Suppressor macrophage (primary cell): ENCODE results near the gene JAK2.
A peak's percentile ranks its signal among the peaks of the same experiment; 100 is the strongest.

ENCODE experiments used
- DNase-seq, 4 experiments: peaks; one replicate each; pipeline ENCODE4 v3.0.0-alpha.2; 2020 to 2022
- total RNA-seq, 17 experiments: gene quantifications; one replicate each; lab custom pipeline; 2026; ENCODE audit warnings: mixed read lengths in 6 of 17, inconsistent platforms in 3 of 17; lab: John Stamatoyannopoulos, UW

The JAK2 gene
- total RNA-seq, result 38.2 to 487 (median 107) reads per million in 17 experiments

- DNase-seq, result peak; percentile 92 to 96 (median 96)
Observed at GRCh38 chr9:4984621-4985385, at the start of gene JAK2. Gene JAK2 (plus strand): TSS chr9:4985272. CDS start chr9:5021988, 36,716 bp downstream.

DNA sequence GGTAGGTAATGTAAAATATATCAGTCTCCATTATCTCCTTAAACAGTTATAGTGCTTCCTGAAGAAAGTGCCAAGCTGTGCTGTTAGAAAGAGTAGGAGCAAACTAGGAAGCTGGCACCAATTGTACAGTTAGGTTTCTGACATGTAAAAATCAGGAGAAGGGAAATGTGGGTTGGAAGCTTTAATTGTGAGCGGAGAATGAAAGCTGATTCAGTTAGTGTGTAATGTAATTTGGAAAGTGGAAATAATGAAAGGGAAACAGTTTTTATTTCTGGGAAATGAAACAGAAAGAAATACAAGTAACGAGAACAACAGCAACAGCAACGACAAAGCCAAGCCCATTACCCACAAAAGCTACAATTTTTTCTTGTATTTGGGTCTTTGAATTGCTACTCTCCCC, 48.8 kb upstream of the JAK2 start:
- peak in 2 of 4 experiments; percentile 14 to 24 for DNase-seq

- peak; percentile 36 to 61 (median 57) for DNase-seq
Observed at GRCh38 chr9:4936823-4937222, 48.2 kb upstream of the JAK2 start.

- peak in 3 of 4 experiments; percentile 27 to 31 (median 28) for DNase-seq
Observed at GRCh38 chr9:4937446-4937845, 47.6 kb upstream of the JAK2 start.

DNA sequence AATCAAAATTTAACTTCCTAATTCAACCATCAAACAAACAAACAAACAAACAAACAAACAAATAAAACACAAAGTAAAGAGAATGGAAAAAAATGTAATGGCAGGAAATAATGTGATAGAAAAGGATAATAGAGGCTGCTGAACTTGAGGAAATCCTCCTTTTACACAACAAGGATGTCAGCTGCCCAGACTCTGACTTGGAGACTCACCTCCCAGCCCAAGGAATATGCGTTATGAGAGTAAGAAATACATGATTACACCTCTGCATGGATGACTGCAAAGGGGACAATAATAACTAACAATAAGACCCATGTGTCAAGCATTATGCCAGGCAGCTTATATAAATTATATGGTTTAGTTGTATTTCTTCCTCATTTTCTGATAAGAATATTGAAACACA, 46.6 kb upstream of the JAK2 start:
- peak in 1 of 4 experiments; percentile 20 for DNase-seq

DNA sequence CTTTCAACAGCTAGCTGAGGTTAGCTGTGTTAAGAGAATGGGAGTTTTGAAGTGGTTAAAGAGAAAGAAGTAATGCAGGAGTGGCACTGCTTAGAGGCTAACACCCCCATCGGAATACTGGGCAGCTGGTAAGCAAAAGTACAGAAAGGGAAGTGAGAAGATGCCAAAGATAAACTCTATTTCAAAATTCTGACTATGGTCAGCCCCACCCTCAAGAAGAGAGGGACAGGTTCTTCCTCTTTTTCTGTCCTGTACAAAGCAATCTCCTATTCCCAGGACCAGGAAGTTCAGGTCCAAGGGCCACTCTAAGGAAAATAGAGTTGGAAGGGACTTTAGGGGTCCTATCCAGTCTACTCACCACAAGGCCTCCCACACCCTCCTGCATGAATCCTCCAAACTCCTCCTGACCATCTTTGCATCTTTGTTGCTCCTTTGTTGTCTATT, 45.9 kb upstream of the JAK2 start:
- DNase-seq, result peak; percentile 61 to 86 (median 76)

GRCh38 chr9:4942042-4942691, 42.9 kb upstream of the JAK2 start:
- DNase-seq, result peak; percentile 21 to 80 (median 64)

DNA sequence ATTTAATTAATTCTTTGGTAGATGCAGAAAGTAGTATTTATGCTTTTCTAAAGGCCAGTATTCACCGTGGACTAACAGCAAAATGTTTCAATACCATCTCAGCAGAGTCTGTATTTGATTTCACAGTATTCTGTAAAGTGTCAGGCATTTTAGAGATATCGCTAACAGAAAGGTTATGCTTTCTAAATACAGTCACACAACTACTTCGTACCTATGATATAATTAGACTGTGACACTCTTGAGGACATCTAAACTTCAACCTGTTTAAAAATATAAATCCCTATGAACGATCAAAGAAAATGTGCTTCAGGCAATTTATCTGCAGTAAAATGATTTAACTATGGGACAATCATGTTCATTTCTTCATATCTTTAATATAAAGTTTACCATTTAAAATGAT, 41.7 kb upstream of the JAK2 start:
- DNase-seq, result no peak

- DNase-seq, result peak in 3 of 4 experiments; percentile 41 to 47 (median 43)
Observed at GRCh38 chr9:4944431-4945211, 40.5 kb upstream of the JAK2 start.

DNA sequence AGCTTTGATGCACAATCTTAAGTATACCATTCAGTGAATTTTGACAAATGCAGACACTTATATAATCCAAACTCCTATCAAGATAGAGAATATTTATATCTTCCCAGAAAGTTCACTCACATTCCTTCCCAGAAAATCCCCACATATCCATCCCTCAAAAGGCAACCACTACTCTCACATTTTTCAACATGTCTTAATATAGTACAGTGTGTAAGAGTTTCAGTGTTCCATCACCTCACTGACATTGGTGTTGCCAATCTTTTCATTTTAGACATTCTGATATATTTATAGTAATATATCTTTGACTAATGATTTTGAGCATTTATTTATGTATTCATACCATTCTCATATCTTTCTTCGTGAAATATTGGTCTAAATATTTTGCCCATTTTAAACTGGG, 38.1 kb upstream of the JAK2 start:
- DNase-seq, result no peak

DNA sequence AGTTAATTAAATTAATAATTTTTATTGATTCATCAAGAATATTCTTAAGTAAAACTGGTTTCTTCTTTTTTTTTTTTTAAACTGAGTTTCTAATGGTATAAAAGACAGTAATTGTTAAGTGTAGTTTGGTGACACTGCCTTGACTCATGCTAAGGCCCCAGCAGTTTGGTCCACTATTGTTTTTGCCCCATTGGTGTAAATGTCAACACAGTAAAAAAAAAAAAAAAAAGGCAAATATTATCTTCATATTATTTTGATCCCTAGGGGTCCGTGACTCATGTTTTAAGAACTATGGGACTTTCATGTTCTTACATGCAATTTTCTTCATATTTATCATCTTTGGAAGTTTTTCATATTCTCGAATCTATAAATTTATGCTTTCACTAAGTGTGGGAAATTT, 29.2 kb upstream of the JAK2 start:
- DNase-seq, result no peak

DNA sequence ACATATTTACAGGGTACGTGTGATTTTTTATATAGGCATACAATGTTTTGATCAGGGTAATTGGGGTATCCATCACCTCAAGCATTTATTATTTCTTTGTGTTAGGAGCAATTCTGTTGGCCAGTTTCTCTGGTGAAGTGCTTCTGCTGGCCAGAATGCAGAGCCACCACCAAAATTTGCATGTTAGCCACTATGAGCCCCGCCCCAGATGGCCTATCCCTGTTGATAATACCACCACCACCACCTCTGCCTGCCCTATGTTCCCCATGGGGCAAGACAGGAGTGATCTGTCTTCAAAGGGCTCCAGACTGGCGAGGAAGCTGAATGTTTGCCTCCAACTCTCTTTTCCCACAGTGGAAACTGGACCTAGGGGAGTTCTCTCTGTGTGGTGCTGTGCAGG, 26.0 kb upstream of the JAK2 start:
- no peak for DNase-seq

DNA sequence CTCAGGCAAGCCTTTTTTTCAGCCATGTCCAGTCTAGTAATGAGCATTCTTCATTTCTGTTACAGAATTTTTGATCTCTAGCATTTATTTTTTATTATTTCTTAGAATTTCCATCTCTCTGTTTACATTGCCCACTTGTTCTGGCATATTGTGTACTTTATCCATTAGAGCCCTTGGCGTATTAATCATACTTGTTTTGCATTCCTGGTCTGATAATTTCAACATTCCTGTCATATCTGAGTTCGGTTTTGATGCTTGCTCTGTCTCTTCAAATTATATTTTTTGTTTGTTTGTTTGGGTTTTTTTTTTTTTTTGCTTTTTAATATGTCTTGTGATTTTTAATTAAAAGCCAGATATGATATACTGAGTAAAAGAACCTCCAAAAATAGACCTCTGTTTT, 23.0 kb upstream of the JAK2 start:
- no peak for DNase-seq

- no peak for DNase-seq
Observed at GRCh38 chr9:4964540-4964939, 20.5 kb upstream of the JAK2 start.

DNA sequence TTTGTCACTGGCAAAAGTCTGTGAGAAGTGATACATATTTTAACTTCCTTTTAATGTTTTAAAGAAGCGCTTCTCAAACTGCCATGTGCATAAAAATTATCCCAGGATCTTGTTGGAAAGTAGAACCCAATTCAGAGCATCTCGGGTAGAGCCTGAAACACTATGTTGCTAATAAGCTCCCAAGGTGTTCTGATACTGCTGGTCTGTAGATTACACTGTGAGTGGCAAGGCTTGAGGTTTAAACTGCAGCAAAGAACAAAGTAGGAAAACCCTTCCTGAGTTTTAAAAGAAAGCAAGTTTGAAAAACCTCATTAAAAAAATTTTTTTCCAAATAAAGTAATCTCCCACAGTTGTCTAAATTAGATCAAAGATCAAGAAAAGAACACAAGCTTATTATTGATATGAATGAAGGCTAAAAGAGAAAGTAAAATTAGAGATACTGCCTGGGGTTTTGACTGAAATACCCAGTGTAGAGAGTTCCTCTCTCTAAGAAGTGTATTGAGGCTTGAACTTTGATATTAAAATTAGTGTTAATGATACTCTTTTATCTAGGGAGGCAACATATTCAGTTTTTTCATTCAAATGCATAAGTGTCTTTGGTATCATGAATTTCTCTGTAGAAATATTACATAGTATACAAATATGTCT, 19.8 kb upstream of the JAK2 start:
- DNase-seq, result no peak

DNA sequence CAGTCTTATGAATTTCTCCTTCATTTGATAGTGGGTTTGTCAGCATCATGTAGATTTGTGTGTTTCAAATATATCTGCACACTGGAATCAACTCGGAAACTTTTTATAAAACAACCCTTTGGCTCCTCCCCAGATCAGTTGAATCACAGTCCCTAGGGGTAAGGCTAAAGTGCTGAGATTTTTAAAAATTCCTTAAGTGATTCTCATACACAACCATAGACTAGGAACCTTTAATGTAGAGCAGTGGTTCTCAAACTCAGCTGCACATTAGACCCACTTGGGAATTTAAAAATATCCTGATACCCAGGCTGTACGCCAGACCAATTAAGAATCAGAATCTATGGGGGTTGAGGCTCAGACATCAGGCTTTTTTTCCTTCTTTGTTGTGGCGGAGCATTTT, 17.5 kb upstream of the JAK2 start:
- DNase-seq, result no peak

GRCh38 chr9:4969130-4969529, 15.9 kb upstream of the JAK2 start:
- no peak for DNase-seq

DNA sequence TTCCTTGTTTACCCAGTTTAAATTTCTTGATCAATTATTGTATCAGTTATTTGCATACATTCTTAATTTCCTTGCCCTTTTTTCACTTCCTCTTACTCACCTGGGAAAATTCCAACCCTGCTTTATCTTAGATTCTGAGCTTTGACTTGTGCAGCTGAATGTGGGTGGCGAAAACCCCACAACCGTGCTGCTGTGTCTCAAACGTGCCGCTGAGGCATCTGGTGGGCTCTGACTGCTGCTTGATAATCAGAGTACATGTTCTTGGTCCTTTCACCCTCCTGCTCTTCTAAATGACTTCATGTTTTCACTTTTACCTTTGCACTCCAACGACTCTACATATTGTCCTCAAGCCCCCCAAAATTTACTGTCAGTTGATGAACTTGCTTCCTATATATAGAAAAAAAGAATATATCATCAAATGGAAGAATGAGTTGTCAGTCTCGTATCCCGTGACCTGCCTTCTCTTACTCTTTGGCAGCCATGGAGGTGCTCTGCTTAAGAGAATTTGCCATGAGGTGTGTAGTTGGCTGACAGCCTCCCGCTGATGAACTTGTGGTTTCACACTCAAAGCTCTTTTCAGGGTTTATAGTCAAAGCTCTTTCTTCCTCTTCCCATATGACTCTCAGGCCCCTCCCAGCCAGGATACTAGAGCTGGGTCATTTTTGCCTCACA, 14.0 kb upstream of the JAK2 start:
- DNase-seq, result peak; percentile 25 to 60 (median 40)

- no peak for DNase-seq
Observed at GRCh38 chr9:4973246-4973645, 11.8 kb upstream of the JAK2 start.

- no peak for DNase-seq
Observed at GRCh38 chr9:4973902-4974301, 11.2 kb upstream of the JAK2 start.

DNA sequence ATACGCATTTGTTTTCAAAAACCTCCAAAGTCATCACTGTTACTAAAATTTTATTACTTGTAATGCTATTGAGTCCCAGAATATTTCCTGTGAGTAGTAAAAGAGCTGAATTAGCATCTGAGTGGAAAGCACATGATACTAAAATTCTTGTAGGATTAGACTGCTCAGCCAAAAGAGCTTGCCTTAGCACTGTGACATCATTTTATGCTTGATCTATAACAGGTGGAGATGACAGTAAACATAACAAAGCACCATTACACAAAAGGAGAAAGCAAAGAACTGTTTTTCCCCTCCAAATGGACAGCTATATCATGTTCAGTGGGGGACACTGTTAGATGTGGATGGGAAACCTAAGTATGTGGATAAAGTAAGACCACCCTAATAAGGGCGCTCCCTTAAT, 5.8 kb upstream of the JAK2 start:
- peak in 1 of 4 experiments; percentile 32 for DNase-seq
